AG04449 (cell line): ENCODE data around the gene TMIGD3.

ENCODE experiments used
- CTCF ChIA-PET: fragments of 350-600 bp; formaldehyde crosslinking; extraction: SDS; loops from one replicate; lab custom pipeline; 2021; ENCODE audit warnings: antibody characterized with exemption; lab: Yijun Ruan, JAX
- POLR2A ChIA-PET: fragments of 400-600, 350-600 bp; formaldehyde crosslinking; extraction: SDS; loops from one replicate; lab custom pipeline; 2020; ENCODE audit warnings: antibody characterized with exemption, inconsistent platforms; lab: Yijun Ruan, JAX
- DNase-seq: peaks from one replicate; pipeline ENCODE4 v3.0.0-alpha.2; 2010; ENCODE audit warnings: low read depth, low spot score
- H3K4me3 ChIP-seq: 2 replicates; pipeline ENCODE4 v1.5.1; 2011; ENCODE audit warnings: low read depth, mild to moderate bottlenecking, control low read depth, low read length
- CTCF ChIP-seq: IDR thresholded peaks from one replicate; pipeline ENCODE4 v1.5.1; 2011; ENCODE audit warnings: mild to moderate bottlenecking, moderate library complexity, low read length, control low read depth, inconsistent platforms; ENCODE audit not compliant: insufficient read depth; ENCODE audit errors: missing control alignments

TMIGD3 gene

GRCh38 chr1:111476761-111477309 lies 26.6 kb downstream of the TMIGD3 start:
- no peak for DNase-seq
- no peak overlapping the region for H3K4me3 ChIP-seq
- ChIA-PET CTCF (interaction anchor here (0.9 to 9.1 kb wide), 5 partner anchors 24 to 292 kb away, joined by 3 to 122 read pairs (median 6); no protein-coding TSS in a partner anchor), POLR2A (no interaction called here)
- no peak for TF ChIP-seq CTCF

- no peak for TF ChIP-seq CTCF
- DNase-seq = no peak
- ChIA-PET POLR2A (no interaction called here), CTCF (interaction anchor here (1.0 to 9.1 kb wide), 6 partner anchors 23 to 292 kb away, joined by 4 to 122 read pairs (median 6); no protein-coding TSS in a partner anchor)
- H3K4me3 ChIP-seq = no peak overlapping the region
Measured at GRCh38 chr1:111476214-111476613, 27.2 kb downstream of the TMIGD3 start.

- TF ChIP-seq CTCF = no peak
- CTCF ChIA-PET = interaction anchor here (1.3 to 9.1 kb wide), 5 partner anchors 22 to 293 kb away, joined by 4 to 122 read pairs (median 7); no protein-coding TSS in a partner anchor
Measured at GRCh38 chr1:111475701-111476100, 27.7 kb downstream of the TMIGD3 start.

GRCh38 chr1:111474521-111474920 lies 28.9 kb downstream of the TMIGD3 start:
- DNase-seq = no peak
- ChIA-PET CTCF (interaction anchor here (0.8 to 1.8 kb wide), 6 partner anchors 9 to 281 kb away, joined by 3 to 7 read pairs (median 4); no protein-coding TSS in a partner anchor), POLR2A (interaction anchor here (0.7 kb wide), 1 partner anchor 11 kb away, joined by 3 read pairs; no protein-coding TSS in a partner anchor)
- no peak for TF ChIP-seq CTCF
- no peak overlapping the region for H3K4me3 ChIP-seq

More at GRCh38 chr1:111475701-111476100, 27.7 kb downstream of the TMIGD3 start:
- POLR2A ChIA-PET = no interaction called here
- no peak overlapping the region for H3K4me3 ChIP-seq
- no peak for DNase-seq

- POLR2A ChIA-PET = interaction anchor here (0.7 kb wide), 1 partner anchor 10 kb away, joined by 3 read pairs; no protein-coding TSS in a partner anchor
- CTCF ChIA-PET = interaction anchor here (0.8 to 1.8 kb wide), 3 partner anchors 8 to 273 kb away, joined by 4 to 7 read pairs (median 5); no protein-coding TSS in a partner anchor
- DNase-seq = no peak
- no peak for TF ChIP-seq CTCF
- H3K4me3 ChIP-seq = no peak overlapping the region
Measured at GRCh38 chr1:111474106-111474505, 29.3 kb downstream of the TMIGD3 start.

GRCh38 chr1:111471538-111471937 lies 31.9 kb downstream of the TMIGD3 start:
- CTCF ChIA-PET = interaction anchor here (0.9 to 2.0 kb wide), 2 partner anchors 10 to 21 kb away, joined by 4 to 12 read pairs; no protein-coding TSS in a partner anchor
- no peak for TF ChIP-seq CTCF
- no peak for DNase-seq
- POLR2A ChIA-PET = no interaction called here
- no peak overlapping the region for H3K4me3 ChIP-seq
